ENCODE results near the gene TP53AIP1. TPM values are rescaled to one million over a fixed set of nuclear protein-coding genes. Genes with fewer than 3 reads are reported as not detected.

Gene TP53AIP1
- total and polyA plus RNA-seq, 2 of the 8 experiments (the other 6 are each of a cell fraction or from before 2014, with no cell fraction given), result 0.03 TPM; not detected in 1

DNA sequence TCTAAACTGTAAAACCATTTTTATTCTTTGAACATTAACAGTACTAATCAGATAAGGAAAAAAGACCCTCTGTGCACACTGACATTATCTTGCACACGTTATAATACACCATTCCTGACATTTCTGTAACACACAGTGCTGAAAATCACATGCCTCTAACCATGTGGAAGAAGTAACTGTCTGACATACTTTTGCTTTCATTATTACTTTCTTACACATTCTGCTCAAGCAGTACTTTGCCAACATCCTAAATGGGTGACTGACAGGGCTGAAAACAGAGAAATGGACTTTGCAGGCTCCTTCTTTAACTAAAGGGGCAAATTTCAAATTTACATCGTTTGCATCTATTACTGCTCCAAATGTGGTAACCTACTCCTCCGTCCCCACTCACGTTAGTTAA, 22.8 kb upstream of the TP53AIP1 start:
- Histone ChIP-seq H3K4ac (replicated peaks; ENCODE audit: insufficient read length, low read depth, low read length) (no peak overlapping the region), H2BK20ac (ENCODE audit: low read length) (no peak overlapping the region), H3K9ac (replicated peaks in 1 of 4; ENCODE audit: extremely low read depth in 1 of 4, low read depth in 3 of 4, low read length in 3 of 4) (no peak overlapping the region), H3K56ac (replicated peaks; ENCODE audit: insufficient read length, low read depth, low read length) (no peak overlapping the region), H3K23ac (ENCODE audit: insufficient read length) (no peak overlapping the region), H2BK12ac (ENCODE audit: low read depth, low read length) (no peak overlapping the region), H3K27me3 (replicated peaks in 1 of 4; ENCODE audit: control insufficient read depth in 3 of 4, extremely low read depth in 1 of 4, insufficient read depth in 3 of 4, low read length in 3 of 4) (no peaks in the 10 kb centered on the region), H3K9me3 (ENCODE audit: insufficient read depth in 2 of 2, low read depth in 1 of 2, low read length in 1 of 2) (no peaks in the 10 kb centered on the region), H3K36me3 (ENCODE audit: control insufficient read depth in 2 of 4, insufficient read depth in 4 of 4, low read length in 3 of 4) (peaks cover 0 to 14% (median 5%) of the 10 kb centered on the region in 4 experiments; a peak in 6 of 8 replicates), H2BK120ac (replicated peaks; ENCODE audit: low read depth, low read length) (no peak overlapping the region), H2BK5ac (ENCODE audit: low read depth, low read length) (no peak overlapping the region), H2AFZ (ENCODE audit: low read length) (no peak overlapping the region), H4K91ac (replicated peaks; ENCODE audit: insufficient read length, low read length) (no peak overlapping the region), H3K79me1 (ENCODE audit: low read depth, low read length) (no peaks in the 10 kb centered on the region), H3K14ac (ENCODE audit: insufficient read length) (no peak overlapping the region), H3K79me2 (ENCODE audit: control insufficient read depth in 1 of 2, insufficient read depth in 2 of 2, low read length in 2 of 2) (no peaks in the 10 kb centered on the region), H4K5ac (ENCODE audit: insufficient read length, low read depth, low read length) (no peak overlapping the region), H4K8ac (ENCODE audit: extremely low read depth, insufficient read depth, low read length) (no peak overlapping the region), H2BK15ac (ENCODE audit: low read length) (no peak overlapping the region), H3K4me1 (replicated peaks in 1 of 4; ENCODE audit: control insufficient read depth in 3 of 4, insufficient read depth in 4 of 4, low read length in 3 of 4) (no peaks in the 10 kb centered on the region), H2AK5ac (ENCODE audit: low read depth, low read length) (no peak overlapping the region), H3K27ac (ENCODE audit: low read depth, low read length) (no peak overlapping the region), H3K23me2 (ENCODE audit: low read depth, low read length) (no peaks in the 10 kb centered on the region), H3K4me3 (ENCODE audit: extremely low read depth in 1 of 4, insufficient read depth in 2 of 4, low read depth in 3 of 4, low read length in 4 of 4) (no peak overlapping the region), H3K18ac (ENCODE audit: extremely low read depth, low read length) (no peak overlapping the region), H4K20me1 (replicated peaks in 1 of 2; ENCODE audit: control insufficient read depth in 1 of 2, insufficient read depth in 2 of 2, low read length in 2 of 2) (peaks cover 0 to 4% of the 10 kb centered on the region in 2 experiments), H3K4me2 (ENCODE audit: insufficient read depth in 1 of 2, low read depth in 2 of 2, low read length in 2 of 2) (no peak overlapping the region)
- TF ChIP-seq RBBP5 (IDR thresholded peaks at IDR 0.05; ENCODE audit: borderline replicate concordance, low read depth, low read length) (no peak), ASH2L (IDR thresholded peaks at IDR 0.05; ENCODE audit: low read length) (no peak), JUN (IDR thresholded peaks at IDR 0.05; ENCODE audit: low read depth, low read length) (no peak), ZNF274 (IDR thresholded peaks at IDR 0.05; ENCODE audit: borderline replicate concordance, extremely low read depth, low read length) (no peak), TAF7 (optimal IDR thresholded peaks at IDR 0.05; ENCODE audit: borderline replicate concordance, low read depth, low read length) (no peak), KDM5A (IDR thresholded peaks at IDR 0.05; ENCODE audit: low read length) (no peak)
- FAIRE-seq (no peak), DNase-seq (ENCODE audit: low read depth in 1 of 2, low spot score in 2 of 2) (no peak)
- ChIA-PET POLR2A (ENCODE audit: partially characterized antibody) (no interaction called here), CTCF (ENCODE audit: partially characterized antibody) (interaction anchor here (20.6 kb wide), 1 partner anchor 76 kb away, joined by 473 read pairs; the partner anchor contains the start of gene KCNJ5)
- WGBS, 2 experiments (ENCODE audit: extremely low coverage in 1 of 2, insufficient coverage in 1 of 2, insufficient read length in 1 of 2, insufficient replicate concordance in 2 of 2, low coverage in 1 of 2, low lambda C conversion rate in 2 of 2, missing lambda C conversion rate in 1 of 2), result 62% methylated on average over 4 of the region's 4 CpGs; no CpG with 5 or more reads in 1 of the 2 experiments

All from H1 (cell line).